HCT116 (cell line): ENCODE data around the gene NUDT8. TPM values are rescaled to one million over a fixed set of nuclear protein-coding genes. Genes with fewer than 3 reads are reported as not detected.

Experiments
- ATAC-seq: fragments of 200-7000 bp; cut with Tn5 transposase; 2 replicates; pipeline ENCODE4 v1.9.1; 2020; ENCODE audit warnings: mild to moderate bottlenecking, moderate library complexity
- BruUV-seq: library from RNA; stranded (reverse); fragments of 400-500 nt; replicated peaks from 2 replicates; lab custom pipeline; 2021; lab: Mats Ljungman, UMichigan
- CTCF ChIA-PET: fragments of 300-600 bp; sonication (Branson Sonifier 250); formaldehyde crosslinking; loops from one replicate; lab custom pipeline; 2021; ENCODE audit warnings: antibody characterized with exemption; lab: Charles Lee
- POLR2A ChIA-PET: fragments of 300-600, 350-600 bp; sonication (Branson Sonifier 250); formaldehyde crosslinking; loops from one replicate; lab custom pipeline; 2021; ENCODE audit warnings: antibody characterized with exemption; lab: Charles Lee
- RAD21 ChIA-PET, 2 experiments: fragments of 300-600 bp; sonication (Branson Sonifier 250); formaldehyde crosslinking; loops; one replicate each; lab custom pipeline; 2023; ENCODE audit warnings: low total read pairs in 2 of 2; ENCODE audit not compliant: uncharacterized antibody in 2 of 2, unreplicated experiment in 2 of 2, low non-redundant PET in 1 of 2; lab: Charles Lee
- DNase-seq: peaks from one replicate; pipeline ENCODE4 v3.0.0-alpha.2; 2010; ENCODE audit warnings: low read depth, low spot score
- H2AFZ ChIP-seq: fragments of 200-600 bp; shearing (Covaris generic), sonication (generic); 2 replicates; pipeline ENCODE4 v1.6.1; 2017; ENCODE audit warnings: low read depth, mixed run types, mixed read lengths, antibody characterized with exemption, low read length; ENCODE audit not compliant: poor library complexity, severe bottlenecking
- H3K27ac ChIP-seq: 2 replicates; pipeline ENCODE4 v1.5.1; 2012; ENCODE audit warnings: low read depth, low read length
- H3K27me3 ChIP-seq: fragments of 200-600 bp; sonication (generic); 2 replicates; pipeline ENCODE4 v1.6.1; 2016; ENCODE audit warnings: mixed run types, low read length, mixed read lengths; ENCODE audit not compliant: insufficient read depth
- H3K36me3 ChIP-seq, 2 experiments: fragments of 200-500 bp in 1 of 2; fragments of 200-600 bp in 1 of 2; sonication (Bioruptor generic) in 1 of 2; sonication (generic) in 1 of 2; 2 replicates each; pipeline versions ENCODE4 v1.5.1 to v1.6.1; 2014 to 2016; ENCODE audit warnings: low read length in 2 of 2, inconsistent platforms in 1 of 2, mixed read lengths in 1 of 2, mixed run types in 1 of 2; ENCODE audit not compliant: insufficient read depth in 2 of 2, control insufficient read depth in 1 of 2
- H3K4me1 ChIP-seq, 2 experiments: fragments of 200-600 bp in 1 of 2; sonication (generic) in 1 of 2; 2 replicates each; pipeline versions ENCODE4 v1.5.1 to v1.6.1; 2012 to 2017; ENCODE audit warnings: low read length in 2 of 2, inconsistent platforms in 1 of 2, mild to moderate bottlenecking in 1 of 2, mixed read lengths in 1 of 2, mixed run types in 1 of 2, moderate library complexity in 1 of 2; ENCODE audit not compliant: insufficient read depth in 2 of 2, control insufficient read depth in 1 of 2
- H3K4me2 ChIP-seq: fragments of 200-600 bp; sonication (generic); 2 replicates; pipeline ENCODE4 v1.6.1; 2017; ENCODE audit warnings: mixed run types, low read length, mixed read lengths
- H3K4me3 ChIP-seq, 2 experiments: fragments of 200-600 bp in 1 of 2; sonication (generic) in 1 of 2; replicated peaks in 1 of 2; 2 replicates each; pipeline ENCODE4 v1.5.1; 2011 to 2016; ENCODE audit warnings: low read length in 2 of 2, control low read depth in 1 of 2, low read depth in 1 of 2, mild to moderate bottlenecking in 1 of 2, mixed read lengths in 1 of 2, mixed run types in 1 of 2
- H3K79me2 ChIP-seq: fragments of 200-600 bp; sonication (generic); 2 replicates; pipeline ENCODE4 v1.6.1; 2017; ENCODE audit warnings: mild to moderate bottlenecking, mixed run types, low read length, moderate library complexity, mixed read lengths; ENCODE audit not compliant: insufficient read depth
- H3K9ac ChIP-seq: fragments of 200-600 bp; sonication (generic); 2 replicates; pipeline ENCODE4 v1.6.1; 2016; ENCODE audit warnings: low read length, mixed read lengths
- H3K9me2 ChIP-seq: fragments of 200-600 bp; sonication (generic), shearing (Covaris generic); 2 replicates; pipeline ENCODE4 v1.6.1; 2017; ENCODE audit warnings: mixed run types, mild to moderate bottlenecking, moderate library complexity; ENCODE audit not compliant: insufficient read depth
- H3K9me3 ChIP-seq, 2 experiments: fragments of 200-500 bp in 1 of 2; fragments of 200-600 bp in 1 of 2; sonication (Bioruptor generic) in 1 of 2; sonication (generic) in 1 of 2; 2 replicates each; pipeline ENCODE4 v1.6.1; 2014 to 2017; ENCODE audit warnings: low read length in 2 of 2, mixed read lengths in 2 of 2, inconsistent platforms in 1 of 2, low read depth in 1 of 2, mild to moderate bottlenecking in 1 of 2, mixed run types in 1 of 2, moderate library complexity in 1 of 2; ENCODE audit not compliant: control insufficient read depth in 1 of 2, insufficient read depth in 1 of 2
- H4K20me1 ChIP-seq: fragments of 200-600 bp; sonication (generic), shearing (Covaris generic); 2 replicates; pipeline ENCODE4 v1.6.1; 2017; ENCODE audit warnings: mixed run types, mild to moderate bottlenecking, moderate library complexity; ENCODE audit not compliant: insufficient read depth
- CBX3 ChIP-seq: IDR thresholded peaks from 2 replicates; pipeline ENCODE4 v1.6.1; 2012; ENCODE audit warnings: low read depth
- CEBPB ChIP-seq: IDR thresholded peaks from 2 replicates; pipeline ENCODE4 v1.6.1; 2012; ENCODE audit warnings: low read depth
- EGR1 ChIP-seq: IDR thresholded peaks from 2 replicates; pipeline ENCODE4 v1.6.1; 2012; ENCODE audit warnings: low read depth
- EZH2 ChIP-seq: fragments of 200-600 bp; sonication (generic); IDR thresholded peaks from 2 replicates; pipeline ENCODE4 v1.6.1; 2017; ENCODE audit warnings: antibody characterized with exemption, mixed run types
- EZH2phosphoT487 ChIP-seq: fragments of 200-600 bp; IDR thresholded peaks from 2 replicates; pipeline ENCODE4 v1.6.1; 2018; ENCODE audit warnings: antibody characterized with exemption, borderline replicate concordance
- FOSL1 ChIP-seq: IDR thresholded peaks from 2 replicates; pipeline ENCODE4 v1.6.1; 2012; ENCODE audit warnings: low read depth
- JUND ChIP-seq: IDR thresholded peaks from 2 replicates; pipeline ENCODE4 v1.6.1; 2012
- POLR2A ChIP-seq: IDR thresholded peaks from 2 replicates; pipeline ENCODE4 v1.7.0; 2011; ENCODE audit warnings: borderline replicate concordance; ENCODE audit not compliant: insufficient read depth, insufficient read length; ENCODE audit errors: extremely low read depth
- POLR2AphosphoS5 ChIP-seq: IDR thresholded peaks from 2 replicates; pipeline ENCODE4 v1.6.1; 2011; ENCODE audit warnings: mild to moderate bottlenecking, low read depth, low read length, moderate library complexity
- RAD21 ChIP-seq: IDR thresholded peaks from 2 replicates; pipeline ENCODE4 v1.6.1; 2012; ENCODE audit warnings: low read depth, mild to moderate bottlenecking
- SIN3A ChIP-seq: IDR thresholded peaks from 2 replicates; pipeline ENCODE4 v1.6.1; 2012; ENCODE audit warnings: low read depth
- SP1 ChIP-seq: IDR thresholded peaks from 2 replicates; pipeline ENCODE4 v1.6.1; 2012; ENCODE audit warnings: low read depth
- SRF ChIP-seq: IDR thresholded peaks from 2 replicates; pipeline ENCODE4 v1.6.1; 2012; ENCODE audit warnings: low read depth
- YY1 ChIP-seq: IDR thresholded peaks from 2 replicates; pipeline ENCODE4 v1.6.1; 2011; ENCODE audit warnings: low read length, low read depth, moderate library complexity, mild to moderate bottlenecking; ENCODE audit not compliant: insufficient replicate concordance; ENCODE audit errors: extremely low read depth
- ZFX ChIP-seq: fragments of 450-650 bp; IDR thresholded peaks from 2 replicates; pipeline ENCODE4 v1.6.1; 2017
- ZNF274 ChIP-seq: fragments of 200-500 bp; sonication (Bioruptor generic); IDR thresholded peaks from 2 replicates; pipeline ENCODE4 v1.6.1; 2014; ENCODE audit warnings: mild to moderate bottlenecking, low read depth, low read length, inconsistent platforms
- intact Hi-C: fragments of 100-400 bp; cut with micrococcal nuclease; formaldehyde crosslinking; loops from 2 replicates; pipeline ENCODE4 v1.10.0; 2022
- total RNA-seq: library from RNA; stranded (reverse); gene quantifications from one replicate; pipeline ENCODE4 v1.2.1, GENCODE V29; 2021; ENCODE audit not compliant: unreplicated experiment
- TF ChIP-seq, protein P1 (sequence below): IDR thresholded peaks from 2 replicates; pipeline ENCODE4 v1.6.1; 2011; ENCODE audit warnings: mild to moderate bottlenecking, low read length, moderate library complexity; ENCODE audit not compliant: insufficient replicate concordance; ENCODE audit errors: extremely low read depth
- TF ChIP-seq, protein P2 (sequence below): IDR thresholded peaks from 2 replicates; pipeline ENCODE4 v1.6.1; 2012
- TF ChIP-seq, protein P3 (sequence below): IDR thresholded peaks from 2 replicates; pipeline ENCODE4 v1.6.1; 2012; ENCODE audit warnings: low read depth
- TF ChIP-seq, protein P4 (sequence below): IDR thresholded peaks from 2 replicates; pipeline ENCODE4 v1.6.1; 2012

Gene NUDT8
- total RNA-seq, 1 experiment from 2014 or later = 18.7 TPM

DNA sequence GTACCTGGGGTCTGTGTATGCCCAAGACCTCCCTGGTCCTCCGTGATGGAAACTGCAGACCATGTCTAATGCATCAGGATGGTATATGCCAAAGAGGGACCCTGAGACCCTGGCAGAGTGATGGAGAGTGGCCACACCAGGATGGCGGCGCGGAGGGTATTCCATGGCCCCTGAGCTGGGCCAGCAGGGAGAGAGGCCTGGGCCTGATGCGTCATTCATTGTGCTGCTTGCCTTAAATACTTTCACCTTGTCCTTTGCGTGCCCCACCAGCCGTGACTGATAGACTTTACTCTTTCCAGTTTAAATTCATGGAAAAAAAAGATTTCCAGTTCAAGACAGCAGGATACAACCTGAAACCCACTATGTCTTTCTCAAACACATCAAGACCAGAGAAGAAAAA is 28.6 kb downstream of the NUDT8 start:
- no peaks in the 10 kb centered on the region for H3K36me3 ChIP-seq
- H2AFZ ChIP-seq = no peak overlapping the region
- no peak for TF ChIP-seq EZH2phosphoT487
- TF ChIP-seq, protein P1, sequence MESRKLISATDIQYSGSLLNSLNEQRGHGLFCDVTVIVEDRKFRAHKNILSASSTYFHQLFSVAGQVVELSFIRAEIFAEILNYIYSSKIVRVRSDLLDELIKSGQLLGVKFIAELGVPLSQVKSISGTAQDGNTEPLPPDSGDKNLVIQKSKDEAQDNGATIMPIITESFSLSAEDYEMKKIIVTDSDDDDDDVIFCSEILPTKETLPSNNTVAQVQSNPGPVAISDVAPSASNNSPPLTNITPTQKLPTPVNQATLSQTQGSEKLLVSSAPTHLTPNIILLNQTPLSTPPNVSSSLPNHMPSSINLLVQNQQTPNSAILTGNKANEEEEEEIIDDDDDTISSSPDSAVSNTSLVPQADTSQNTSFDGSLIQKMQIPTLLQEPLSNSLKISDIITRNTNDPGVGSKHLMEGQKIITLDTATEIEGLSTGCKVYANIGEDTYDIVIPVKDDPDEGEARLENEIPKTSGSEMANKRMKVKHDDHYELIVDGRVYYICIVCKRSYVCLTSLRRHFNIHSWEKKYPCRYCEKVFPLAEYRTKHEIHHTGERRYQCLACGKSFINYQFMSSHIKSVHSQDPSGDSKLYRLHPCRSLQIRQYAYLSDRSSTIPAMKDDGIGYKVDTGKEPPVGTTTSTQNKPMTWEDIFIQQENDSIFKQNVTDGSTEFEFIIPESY = no peak
- no peak for TF ChIP-seq SIN3A
- TF ChIP-seq SP1 = no peak
- TF ChIP-seq SRF = no peak
- no peak for TF ChIP-seq EZH2
- TF ChIP-seq CBX3 = no peak
- TF ChIP-seq, protein P2, sequence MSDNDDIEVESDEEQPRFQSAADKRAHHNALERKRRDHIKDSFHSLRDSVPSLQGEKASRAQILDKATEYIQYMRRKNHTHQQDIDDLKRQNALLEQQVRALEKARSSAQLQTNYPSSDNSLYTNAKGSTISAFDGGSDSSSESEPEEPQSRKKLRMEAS = no peak
- no peak for TF ChIP-seq RAD21
- TF ChIP-seq ZFX = no peak
- no peak for TF ChIP-seq POLR2A
- no peak for TF ChIP-seq FOSL1
- TF ChIP-seq, protein P3, sequence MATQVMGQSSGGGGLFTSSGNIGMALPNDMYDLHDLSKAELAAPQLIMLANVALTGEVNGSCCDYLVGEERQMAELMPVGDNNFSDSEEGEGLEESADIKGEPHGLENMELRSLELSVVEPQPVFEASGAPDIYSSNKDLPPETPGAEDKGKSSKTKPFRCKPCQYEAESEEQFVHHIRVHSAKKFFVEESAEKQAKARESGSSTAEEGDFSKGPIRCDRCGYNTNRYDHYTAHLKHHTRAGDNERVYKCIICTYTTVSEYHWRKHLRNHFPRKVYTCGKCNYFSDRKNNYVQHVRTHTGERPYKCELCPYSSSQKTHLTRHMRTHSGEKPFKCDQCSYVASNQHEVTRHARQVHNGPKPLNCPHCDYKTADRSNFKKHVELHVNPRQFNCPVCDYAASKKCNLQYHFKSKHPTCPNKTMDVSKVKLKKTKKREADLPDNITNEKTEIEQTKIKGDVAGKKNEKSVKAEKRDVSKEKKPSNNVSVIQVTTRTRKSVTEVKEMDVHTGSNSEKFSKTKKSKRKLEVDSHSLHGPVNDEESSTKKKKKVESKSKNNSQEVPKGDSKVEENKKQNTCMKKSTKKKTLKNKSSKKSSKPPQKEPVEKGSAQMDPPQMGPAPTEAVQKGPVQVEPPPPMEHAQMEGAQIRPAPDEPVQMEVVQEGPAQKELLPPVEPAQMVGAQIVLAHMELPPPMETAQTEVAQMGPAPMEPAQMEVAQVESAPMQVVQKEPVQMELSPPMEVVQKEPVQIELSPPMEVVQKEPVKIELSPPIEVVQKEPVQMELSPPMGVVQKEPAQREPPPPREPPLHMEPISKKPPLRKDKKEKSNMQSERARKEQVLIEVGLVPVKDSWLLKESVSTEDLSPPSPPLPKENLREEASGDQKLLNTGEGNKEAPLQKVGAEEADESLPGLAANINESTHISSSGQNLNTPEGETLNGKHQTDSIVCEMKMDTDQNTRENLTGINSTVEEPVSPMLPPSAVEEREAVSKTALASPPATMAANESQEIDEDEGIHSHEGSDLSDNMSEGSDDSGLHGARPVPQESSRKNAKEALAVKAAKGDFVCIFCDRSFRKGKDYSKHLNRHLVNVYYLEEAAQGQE = no peak
- no peak for TF ChIP-seq CEBPB
- TF ChIP-seq EGR1 = no peak
- no peak for TF ChIP-seq JUND
- TF ChIP-seq, protein P4, sequence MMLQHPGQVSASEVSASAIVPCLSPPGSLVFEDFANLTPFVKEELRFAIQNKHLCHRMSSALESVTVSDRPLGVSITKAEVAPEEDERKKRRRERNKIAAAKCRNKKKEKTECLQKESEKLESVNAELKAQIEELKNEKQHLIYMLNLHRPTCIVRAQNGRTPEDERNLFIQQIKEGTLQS = no peak
- TF ChIP-seq POLR2AphosphoS5 = no peak
- no peak for TF ChIP-seq ZNF274
- no peak for TF ChIP-seq YY1
- intact Hi-C loops = no loop called here
- no peak overlapping the region for H3K4me3 ChIP-seq
- H3K27me3 ChIP-seq = no peaks in the 10 kb centered on the region
- no TSS peak for BruUV-seq
- peaks cover 0 to 4% of the 10 kb centered on the region in 2 experiments; a peak in 1 of 4 replicates for H3K4me1 ChIP-seq
- H3K27ac ChIP-seq = no peak overlapping the region
- H4K20me1 ChIP-seq = no peaks in the 10 kb centered on the region
- no peak overlapping the region for H3K9ac ChIP-seq
- H3K79me2 ChIP-seq = no peaks in the 10 kb centered on the region
- ATAC-seq (no peak), DNase-seq (no peak)
- ChIA-PET RAD21 (no interaction called here), CTCF (no interaction called here), POLR2A (no interaction called here)
- H3K4me2 ChIP-seq = no peak overlapping the region
- no peaks in the 10 kb centered on the region for H3K9me3 ChIP-seq
- H3K9me2 ChIP-seq = no peaks in the 10 kb centered on the region
